Osteoblast (primary cell): ENCODE data around the gene SPARC. TPM values are rescaled to one million over a fixed set of nuclear protein-coding genes. Genes with fewer than 3 reads are reported as not detected.

Source experiments
- DNase-seq: peaks from one replicate; pipeline ENCODE4 v3.0.0; 2011; ENCODE audit warnings: low spot score, mixed read lengths; ENCODE audit not compliant: insufficient read length; ENCODE audit errors: missing footprints
- H2AFZ ChIP-seq: 2 replicates; pipeline ENCODE4 v1.6.0; 2011; ENCODE audit warnings: mild to moderate bottlenecking, low read length
- H3K27ac ChIP-seq: 2 replicates; pipeline ENCODE4 v1.5.1; 2011; ENCODE audit warnings: mild to moderate bottlenecking, low read depth, low read length, moderate library complexity
- H3K27me3 ChIP-seq: 2 replicates; pipeline ENCODE4 v1.6.0; 2012; ENCODE audit warnings: mild to moderate bottlenecking, control low read depth, inconsistent platforms, low read length, moderate library complexity; ENCODE audit not compliant: insufficient read depth
- H3K36me3 ChIP-seq: 2 replicates; pipeline ENCODE4 v1.5.1; 2011; ENCODE audit warnings: mild to moderate bottlenecking, low read length, control low read depth, moderate library complexity; ENCODE audit not compliant: insufficient read depth
- H3K4me1 ChIP-seq: 2 replicates; pipeline ENCODE4 v1.5.1; 2011; ENCODE audit warnings: mild to moderate bottlenecking, low read length, control low read depth, moderate library complexity; ENCODE audit not compliant: insufficient read depth
- H3K4me2 ChIP-seq: 2 replicates; pipeline ENCODE4 v1.6.0; 2011; ENCODE audit warnings: mild to moderate bottlenecking, low read length; ENCODE audit not compliant: insufficient read depth
- H3K4me3 ChIP-seq: fragments of 200-600 bp; sonication (generic); 3 replicates; pipeline ENCODE4 v1.5.1; 2012; ENCODE audit warnings: mild to moderate bottlenecking, low read length, inconsistent platforms; ENCODE audit not compliant: insufficient read depth
- H3K79me2 ChIP-seq: 2 replicates; pipeline ENCODE4 v1.6.0; 2012; ENCODE audit warnings: mild to moderate bottlenecking, low read length, control low read depth, inconsistent platforms; ENCODE audit not compliant: insufficient read depth
- H3K9me3 ChIP-seq: 2 replicates; pipeline ENCODE4 v1.5.1; 2011; ENCODE audit warnings: low read depth, low read length, control low read depth
- H4K20me1 ChIP-seq: 2 replicates; pipeline ENCODE4 v1.6.0; 2012; ENCODE audit warnings: mild to moderate bottlenecking, low read length, control low read depth; ENCODE audit not compliant: insufficient read depth
- CTCF ChIP-seq: IDR thresholded peaks from 2 replicates; pipeline ENCODE4 v1.5.1; 2011; ENCODE audit warnings: mild to moderate bottlenecking, low read depth, low read length, moderate library complexity; ENCODE audit errors: extremely low read depth
- small RNA-seq: library from RNA; depleted of rRNA; stranded (forward); fragments of <200 nt; gene quantifications from one replicate; pipeline ENCODE3, GENCODE V24; 2012
- total RNA-seq: library from RNA; depleted of rRNA; stranded (reverse); fragments of >200 nt; gene quantifications from 2 replicates; pipeline ENCODE4 v1.2.3, GENCODE V29; 2012

The SPARC gene
- total RNA-seq, 1 donor: 4,046 TPM

GRCh38 chr5:151612689-151613427 is 73.9 kb downstream of the SPARC start:
- no peak for TF ChIP-seq CTCF
- Histone ChIP-seq H2AFZ (no peak overlapping the region), H3K36me3 (no peaks in the 10 kb centered on the region), H3K9me3 (no peaks in the 10 kb centered on the region), H3K79me2 (no peaks in the 10 kb centered on the region), H3K4me1 (no peaks in the 10 kb centered on the region), H3K27me3 (peaks cover 6% of the 10 kb centered on the region), H3K4me2 (no peak overlapping the region), H3K4me3 (no peak overlapping the region), H3K27ac (no peak overlapping the region), H4K20me1 (no peaks in the 10 kb centered on the region)
- no peak for DNase-seq

GRCh38 chr5:151611127-151611775 is 75.5 kb downstream of the SPARC start:
- H3K4me1 ChIP-seq: no peaks in the 10 kb centered on the region
- no peak overlapping the region for H3K4me2 ChIP-seq
- no peak overlapping the region for H3K4me3 ChIP-seq
- no peaks in the 10 kb centered on the region for H3K9me3 ChIP-seq
- no peaks in the 10 kb centered on the region for H3K36me3 ChIP-seq
- no peaks in the 10 kb centered on the region for H4K20me1 ChIP-seq
- H3K27me3 ChIP-seq: peaks cover 16% of the 10 kb centered on the region
- DNase-seq: peak; percentile 77
- no peak for TF ChIP-seq CTCF
- no peaks in the 10 kb centered on the region for H3K79me2 ChIP-seq
- H2AFZ ChIP-seq: no peak overlapping the region
- H3K27ac ChIP-seq: no peak overlapping the region

Small RNA genes within 50 kb of the gene (small RNA-seq; reads per million reads assigned to genes)
- gene RN7SKP232: 0.30 reads per million

Other genes with a start within 250 kb of the SPARC start
- 19.5 and 22.7 TPM in 2 replicates for gene SLC36A1, start 239.3 kb downstream of the SPARC start, total RNA-seq
- 0.36 and 0.59 TPM in 2 replicates for gene FAT2, start 95.6 kb downstream of the SPARC start, total RNA-seq
- gene ATOX1, start 71.7 kb upstream of the SPARC start, total RNA-seq: 52.8 and 54.2 TPM in 2 replicates
- gene G3BP1, start 85.0 kb upstream of the SPARC start, total RNA-seq: 121 and 145 TPM in 2 replicates
- not detected in 2 replicates for gene GLRA1, start 237.9 kb upstream of the SPARC start, total RNA-seq